Measurements from ENCODE around the gene THSD4. TPM values are rescaled to one million over a fixed set of nuclear protein-coding genes. Genes with fewer than 3 reads are reported as not detected.

Gene THSD4
- total and polyA plus RNA-seq, 2 of the 8 experiments (the other 6 are each of a cell fraction or from before 2014, with no cell fraction given): 2.5 to 6.2 TPM

DNA sequence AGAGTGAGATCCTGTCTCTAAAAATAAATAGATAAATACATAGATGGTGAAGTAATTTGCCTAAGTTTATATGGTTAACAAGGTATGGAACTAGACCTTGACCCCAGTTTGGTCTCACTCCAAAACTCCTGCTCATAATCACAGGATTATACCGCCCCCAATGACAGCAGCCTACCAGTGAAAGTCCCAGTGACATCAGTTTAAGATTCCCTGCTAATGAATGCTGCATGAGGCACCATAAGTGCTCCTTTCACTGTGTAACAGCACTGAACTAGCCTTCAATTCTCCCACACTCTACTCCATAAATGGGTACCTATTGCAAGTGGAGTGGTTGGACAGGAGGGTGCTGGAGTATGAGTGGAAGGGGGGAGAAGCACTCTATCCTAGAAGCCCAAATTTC lies 23.7 kb upstream of the THSD4 start (continued):
- TF ChIP-seq KDM4A (IDR thresholded peaks at IDR 0.05; ENCODE audit: low read depth, low read length, severe bottlenecking) (no peak), TAF7 (optimal IDR thresholded peaks at IDR 0.05; ENCODE audit: borderline replicate concordance, low read depth, low read length) (no peak), POLR2A (IDR thresholded peaks at IDR 0.05; ENCODE audit: control extremely low read depth in 1 of 2, low read depth in 2 of 2, low read length in 2 of 2) (no peak), JUND (IDR thresholded peaks at IDR 0.05; ENCODE audit: low read length) (no peak), SIX5 (IDR thresholded peaks at IDR 0.05; ENCODE audit: low read depth, low read length) (no peak), SAP30 (IDR thresholded peaks at IDR 0.05; ENCODE audit: insufficient read depth, insufficient replicate concordance, low read length) (no peak), GABPA (IDR thresholded peaks at IDR 0.05; ENCODE audit: borderline replicate concordance, insufficient read depth, low read length) (no peak)

All from H1 (cell line).